WI38 (cell line): ENCODE results near the gene MTM1.

Experiments used
- H3K4me3 ChIP-seq: 2 replicates; pipeline ENCODE4 v1.5.1; 2011; ENCODE audit warnings: low read depth, mild to moderate bottlenecking, control low read depth, low read length
- CTCF ChIP-seq: IDR thresholded peaks from 2 replicates; pipeline ENCODE4 v1.5.1; 2012; ENCODE audit warnings: low read depth, mild to moderate bottlenecking, control low read depth, low read length

The MTM1 gene

GRCh38 chrX:150616863-150617198, 48.4 kb downstream of the MTM1 start:
- TF ChIP-seq CTCF: no peak
- no peak overlapping the region for H3K4me3 ChIP-seq

- no peak for TF ChIP-seq CTCF
- no peak overlapping the region for H3K4me3 ChIP-seq
These were observed 53.2 kb downstream of the MTM1 start for GRCh38 chrX:150621652-150622051.

GRCh38 chrX:150623583-150623982, 55.2 kb downstream of the MTM1 start:
- no peak overlapping the region for H3K4me3 ChIP-seq

GRCh38 chrX:150625097-150625496, 56.7 kb downstream of the MTM1 start:
- TF ChIP-seq CTCF: no peak

More at GRCh38 chrX:150623583-150623982, 55.2 kb downstream of the MTM1 start:
- no peak for TF ChIP-seq CTCF

GRCh38 chrX:150625875-150626274, 57.5 kb downstream of the MTM1 start:
- TF ChIP-seq CTCF: no peak
- H3K4me3 ChIP-seq: no peak overlapping the region

More at GRCh38 chrX:150625097-150625496, 56.7 kb downstream of the MTM1 start:
- H3K4me3 ChIP-seq: no peak overlapping the region

GRCh38 chrX:150627957-150628356, 59.5 kb downstream of the MTM1 start:
- TF ChIP-seq CTCF: no peak
- no peak overlapping the region for H3K4me3 ChIP-seq

- no peak overlapping the region for H3K4me3 ChIP-seq
- no peak for TF ChIP-seq CTCF
These were observed 67.5 kb downstream of the MTM1 start for GRCh38 chrX:150635952-150636351.
